Right atrium auricular region (tissue), 2 donors: ENCODE measurements around the gene C4orf54. TPM values are rescaled to one million over a fixed set of nuclear protein-coding genes. Genes with fewer than 3 reads are reported as not detected.

Experiments
- DNase-seq: peaks from one replicate; pipeline ENCODE4 v3.0.0-alpha.2; 2019; ENCODE audit warnings: low spot score
- H3K27ac ChIP-seq, 2 donors: fragments of 200-600 bp; sonication (generic); 1 replicate in 1 of 2; 2 replicates in 1 of 2; pipeline ENCODE4 v1.5.1; 2016 to 2019
- H3K27me3 ChIP-seq, 2 donors: fragments of 200-600 bp; sonication (generic); one replicate each; pipeline versions ENCODE4 v1.5.1 to v1.6.0; 2017 to 2019
- H3K36me3 ChIP-seq: fragments of 200-600 bp; sonication (generic); one replicate; pipeline ENCODE4 v1.5.1; 2016
- H3K4me1 ChIP-seq, 2 donors: fragments of 200-600 bp; sonication (generic); one replicate each; pipeline versions ENCODE4 v1.5.1 to v1.6.0; 2017 to 2019
- H3K4me3 ChIP-seq, 2 donors: fragments of 200-600 bp; sonication (generic); 1 replicate in 1 of 2; 2 replicates in 1 of 2; pipeline ENCODE4 v1.5.1; 2017 to 2019; ENCODE audit warnings: mild to moderate bottlenecking in 1 of 2, moderate library complexity in 1 of 2
- H3K9me3 ChIP-seq, 2 donors: fragments of 200-600 bp; sonication (generic); one replicate each; pipeline ENCODE4 v1.5.1; 2019
- CTCF ChIP-seq, 2 donors: fragments of 200-600 bp; sonication (generic); IDR thresholded peaks; one replicate each; pipeline ENCODE4 v1.5.1; 2019; ENCODE audit warnings: antibody characterized with exemption in 2 of 2
- total RNA-seq, 2 donors: library from RNA; depleted of rRNA; stranded (reverse); fragments of >200 nt; gene quantifications; one replicate each; pipeline ENCODE4 v1.1.0, GENCODE V29; 2016

The C4orf54 gene
- total RNA-seq, 2 donors from 2014 or later, result 1.2 to 23.6 TPM

- TF ChIP-seq CTCF (IDR thresholded peaks at IDR 0.05), result no peak
- Histone ChIP-seq H3K9me3 (no peaks in the 10 kb centered on the region), H3K4me3 (no peak overlapping the region), H3K27me3 (no peaks in the 10 kb centered on the region), H3K4me1 (no peaks in the 10 kb centered on the region), H3K36me3 (peaks cover 6% of the 10 kb centered on the region), H3K27ac (no peak overlapping the region)
- no peak for DNase-seq
Measured at GRCh38 chr4:99634742-99635360, 22.8 kb downstream of the C4orf54 start.

GRCh38 chr4:99633772-99634171, 23.9 kb downstream of the C4orf54 start:
- no peak for TF ChIP-seq CTCF (IDR thresholded peaks at IDR 0.05)
- Histone ChIP-seq H3K9me3 (no peaks in the 10 kb centered on the region), H3K27ac (no peak overlapping the region)

GRCh38 chr4:99630857-99631360, 26.7 kb downstream of the C4orf54 start:
- Histone ChIP-seq H3K27ac (no peak overlapping the region), H3K4me1 (no peaks in the 10 kb centered on the region), H3K9me3 (no peaks in the 10 kb centered on the region), H3K4me3 (no peak overlapping the region), H3K27me3 (no peaks in the 10 kb centered on the region), H3K36me3 (no peaks in the 10 kb centered on the region)
- DNase-seq, result no peak
- no peak for TF ChIP-seq CTCF (IDR thresholded peaks at IDR 0.05)

More at GRCh38 chr4:99633772-99634171, 23.9 kb downstream of the C4orf54 start:
- Histone ChIP-seq H3K4me3 (no peak overlapping the region), H3K4me1 (no peaks in the 10 kb centered on the region), H3K27me3 (no peaks in the 10 kb centered on the region), H3K36me3 (no peaks in the 10 kb centered on the region)
- DNase-seq, result no peak

- Histone ChIP-seq H3K27me3 (no peaks in the 10 kb centered on the region), H3K27ac (no peak overlapping the region), H3K4me3 (no peak overlapping the region), H3K4me1 (no peaks in the 10 kb centered on the region), H3K36me3 (no peaks in the 10 kb centered on the region), H3K9me3 (no peaks in the 10 kb centered on the region)
- no peak for DNase-seq
- no peak for TF ChIP-seq CTCF (IDR thresholded peaks at IDR 0.05)
Measured at GRCh38 chr4:99629962-99630554, 27.6 kb downstream of the C4orf54 start.

- Histone ChIP-seq H3K27ac (no peak overlapping the region), H3K36me3 (no peaks in the 10 kb centered on the region), H3K9me3 (no peaks in the 10 kb centered on the region), H3K27me3 (no peaks in the 10 kb centered on the region), H3K4me1 (peaks cover 0 to 4% of the 10 kb centered on the region in 2 donors), H3K4me3 (no peak overlapping the region)
- TF ChIP-seq CTCF (IDR thresholded peaks at IDR 0.05), result no peak
- DNase-seq, result no peak
Measured at GRCh38 chr4:99628040-99628439, 29.6 kb downstream of the C4orf54 start.
